ENCODE data around the gene BRINP2. TPM values are rescaled to one million over a fixed set of nuclear protein-coding genes. Genes with fewer than 3 reads are reported as not detected.

The BRINP2 gene
- polyA plus RNA-seq, 1 donor (not counting 4 experiments of a cell fraction or from before 2014, with no cell fraction given), result not detected

- DNase-seq (ENCODE audit: low read depth, low spot score) (no peak), FAIRE-seq (no peak)
- dilution Hi-C loops (cut with MboI; ENCODE audit: extremely low pct_ligation_motif_present, low sequenced_read_pairs), result loop anchor here (25.0 kb wide), 1 partner anchor 680 kb away; no protein-coding TSS in a partner anchor
- Histone ChIP-seq H2AFZ (ENCODE audit: control insufficient read depth, low read length) (no peak overlapping the region), H3K4me3 (ENCODE audit: control insufficient read depth in 2 of 3, extremely low read depth in 1 of 3, insufficient read depth in 2 of 3, low read depth in 1 of 3, low read length in 3 of 3) (no peak overlapping the region), H3K79me2 (ENCODE audit: control insufficient read depth, insufficient read depth, low read length) (no peaks in the 10 kb centered on the region), H3K27me3 (ENCODE audit: control insufficient read depth, extremely low read depth, insufficient read depth, low read length) (no peaks in the 10 kb centered on the region), H4K20me1 (ENCODE audit: control insufficient read depth, extremely low read depth, insufficient read depth, low read length) (no peaks in the 10 kb centered on the region), H3K9me1 (ENCODE audit: control insufficient read depth, extremely low read depth, insufficient read depth, low read length) (no peaks in the 10 kb centered on the region), H3K36me3 (ENCODE audit: control insufficient read depth in 2 of 2, extremely low read depth in 1 of 2, insufficient read depth in 2 of 2, low read length in 2 of 2) (no peaks in the 10 kb centered on the region), H3K4me2 (ENCODE audit: control insufficient read depth, extremely low read depth, insufficient read depth, low read depth, low read length) (no peak overlapping the region), H3K27ac (ENCODE audit: control insufficient read depth, insufficient read depth, low read length) (no peak overlapping the region), H3K9me3 (ENCODE audit: control insufficient read depth, low read depth, low read length) (no peaks in the 10 kb centered on the region), H3K4me1 (ENCODE audit: control insufficient read depth, extremely low read depth, insufficient read depth, low read length) (peaks cover 23% of the 10 kb centered on the region), H3K9ac (ENCODE audit: control insufficient read depth, extremely low read depth, insufficient read depth, low read length) (no peak overlapping the region)
- TF ChIP-seq EZH2 (IDR thresholded peaks at IDR 0.05; ENCODE audit: low read length), result no peak
Observed at GRCh38 chr1:177257576-177257975, 86.8 kb downstream of the BRINP2 start.

GRCh38 chr1:177270863-177271262 lies 100.1 kb downstream of the BRINP2 start:
- no peaks in the 10 kb centered on the region for H4K20me1 ChIP-seq (ENCODE audit: control insufficient read depth, extremely low read depth, insufficient read depth, low read length)
- H3K27me3 ChIP-seq (ENCODE audit: control insufficient read depth, extremely low read depth, insufficient read depth, low read length), result no peaks in the 10 kb centered on the region
- no peak overlapping the region for H2AFZ ChIP-seq (ENCODE audit: control insufficient read depth, low read length)
- H3K4me3 ChIP-seq (ENCODE audit: control insufficient read depth in 2 of 3, extremely low read depth in 1 of 3, insufficient read depth in 2 of 3, low read depth in 1 of 3, low read length in 3 of 3), result no peak overlapping the region
- FAIRE-seq (no peak), DNase-seq (ENCODE audit: low read depth, low spot score) (no peak)
- no peaks in the 10 kb centered on the region for H3K9me1 ChIP-seq (ENCODE audit: control insufficient read depth, extremely low read depth, insufficient read depth, low read length)
- no peaks in the 10 kb centered on the region for H3K36me3 ChIP-seq (ENCODE audit: control insufficient read depth in 2 of 2, extremely low read depth in 1 of 2, insufficient read depth in 2 of 2, low read length in 2 of 2)
- no peak overlapping the region for H3K9ac ChIP-seq (ENCODE audit: control insufficient read depth, extremely low read depth, insufficient read depth, low read length)
- no peak for TF ChIP-seq CTCF (optimal IDR thresholded peaks at IDR 0.05 in 1 of 3, IDR thresholded peaks at IDR 0.05 in 1 of 3, conservative IDR thresholded peaks at IDR 0.05 in 1 of 3; ENCODE audit: extremely low read depth in 1 of 3, insufficient read depth in 2 of 3, low read length in 3 of 3)
- TF ChIP-seq EZH2 (IDR thresholded peaks at IDR 0.05; ENCODE audit: low read length), result no peak
- H3K27ac ChIP-seq (ENCODE audit: control insufficient read depth, insufficient read depth, low read length), result no peak overlapping the region
- no peaks in the 10 kb centered on the region for H3K79me2 ChIP-seq (ENCODE audit: control insufficient read depth, insufficient read depth, low read length)
- dilution Hi-C loops (cut with MboI; ENCODE audit: extremely low pct_ligation_motif_present, low sequenced_read_pairs), result loop anchor here (25.0 kb wide), 1 partner anchor 666 kb away; no protein-coding TSS in a partner anchor
- no peaks in the 10 kb centered on the region for H3K9me3 ChIP-seq (ENCODE audit: control insufficient read depth, low read depth, low read length)
- H3K4me2 ChIP-seq (ENCODE audit: control insufficient read depth, extremely low read depth, insufficient read depth, low read depth, low read length), result no peak overlapping the region
- peaks cover 8% of the 10 kb centered on the region for H3K4me1 ChIP-seq (ENCODE audit: control insufficient read depth, extremely low read depth, insufficient read depth, low read length)

GRCh38 chr1:177273141-177273540 lies 102.4 kb downstream of the BRINP2 start:
- DNase-seq (ENCODE audit: low read depth, low spot score), result no peak
- peaks cover 8% of the 10 kb centered on the region for H3K4me1 ChIP-seq (ENCODE audit: control insufficient read depth, extremely low read depth, insufficient read depth, low read length)
- H3K27ac ChIP-seq (ENCODE audit: control insufficient read depth, insufficient read depth, low read length), result no peak overlapping the region
- no peaks in the 10 kb centered on the region for H3K9me3 ChIP-seq (ENCODE audit: control insufficient read depth, low read depth, low read length)
- no peaks in the 10 kb centered on the region for H3K36me3 ChIP-seq (ENCODE audit: control insufficient read depth in 2 of 2, extremely low read depth in 1 of 2, insufficient read depth in 2 of 2, low read length in 2 of 2)
- dilution Hi-C loops (cut with MboI; ENCODE audit: extremely low pct_ligation_motif_present, low sequenced_read_pairs), result loop anchor here (25.0 kb wide), 1 partner anchor 664 kb away; no protein-coding TSS in a partner anchor
- no peak for FAIRE-seq
- TF ChIP-seq CTCF (optimal IDR thresholded peaks at IDR 0.05 in 1 of 3, IDR thresholded peaks at IDR 0.05 in 1 of 3, conservative IDR thresholded peaks at IDR 0.05 in 1 of 3; ENCODE audit: extremely low read depth in 1 of 3, insufficient read depth in 2 of 3, low read length in 3 of 3) (no peak), EZH2 (IDR thresholded peaks at IDR 0.05; ENCODE audit: low read length) (no peak)
- H3K27me3 ChIP-seq (ENCODE audit: control insufficient read depth, extremely low read depth, insufficient read depth, low read length), result no peaks in the 10 kb centered on the region
- no peak overlapping the region for H3K4me2 ChIP-seq (ENCODE audit: control insufficient read depth, extremely low read depth, insufficient read depth, low read depth, low read length)
- no peaks in the 10 kb centered on the region for H3K79me2 ChIP-seq (ENCODE audit: control insufficient read depth, insufficient read depth, low read length)
- no peak overlapping the region for H2AFZ ChIP-seq (ENCODE audit: control insufficient read depth, low read length)
- no peak overlapping the region for H3K9ac ChIP-seq (ENCODE audit: control insufficient read depth, extremely low read depth, insufficient read depth, low read length)
- no peak overlapping the region for H3K4me3 ChIP-seq (ENCODE audit: control insufficient read depth in 2 of 3, extremely low read depth in 1 of 3, insufficient read depth in 2 of 3, low read depth in 1 of 3, low read length in 3 of 3)
- H4K20me1 ChIP-seq (ENCODE audit: control insufficient read depth, extremely low read depth, insufficient read depth, low read length), result no peaks in the 10 kb centered on the region
- H3K9me1 ChIP-seq (ENCODE audit: control insufficient read depth, extremely low read depth, insufficient read depth, low read length), result no peaks in the 10 kb centered on the region

Measured in keratinocyte (primary cell).